ENCODE data around the gene CT83. TPM values are rescaled to one million over a fixed set of nuclear protein-coding genes. Genes with fewer than 3 reads are reported as not detected.

CT83 gene
- total RNA-seq, 1 experiment from 2014 or later = not detected

DNA sequence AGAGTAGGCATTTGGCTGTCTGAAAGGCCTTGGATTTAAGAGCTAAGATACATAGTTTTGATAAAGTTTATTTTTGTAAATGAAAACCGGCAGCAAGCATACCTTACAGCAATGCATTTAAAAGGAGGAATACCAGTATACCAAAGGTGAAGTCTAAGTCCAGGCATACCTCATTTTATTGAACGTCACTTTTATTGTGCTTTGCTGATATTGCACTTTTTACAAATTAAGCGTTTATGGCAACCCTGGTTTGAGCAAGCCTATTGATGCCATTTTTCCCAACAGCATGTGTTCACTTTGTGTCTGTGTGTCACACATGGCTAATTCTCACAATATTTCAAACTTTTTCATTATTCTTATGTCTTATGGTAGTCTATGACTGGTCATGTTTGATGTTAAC is 34.8 kb downstream of the CT83 start:
- Histone ChIP-seq H3K4me1 (ENCODE audit: control insufficient read depth, insufficient read depth, low read length) (no peaks in the 10 kb centered on the region), H3K4me3 (ENCODE audit: low read depth in 2 of 2, low read length in 2 of 2) (no peak overlapping the region), H3K27ac (ENCODE audit: low read length) (no peak overlapping the region), H3K9me3 (ENCODE audit: control insufficient read depth, insufficient read depth, low read depth, low read length) (no peaks in the 10 kb centered on the region), H3K27me3 (ENCODE audit: control insufficient read depth, insufficient read depth, low read length) (no peaks in the 10 kb centered on the region), H3K36me3 (ENCODE audit: control insufficient read depth, insufficient read depth, low read length) (no peaks in the 10 kb centered on the region)
- BruUV-seq (replicated peaks) = no TSS peak
- ChIA-PET CTCF (no interaction called here), POLR2A (no interaction called here)
- in situ Hi-C loops (cut with HindIII; ENCODE audit: low pct_unique_long_range_greater_than_20kb, low sequenced_read_pairs) = no loop called here
- TF ChIP-seq SIN3A (IDR thresholded peaks at IDR 0.05; ENCODE audit: borderline replicate concordance, insufficient read depth, low read depth, low read length) (no peak), TCF7L2 (IDR thresholded peaks at IDR 0.05; ENCODE audit: low read depth, low read length) (no peak), POLR2AphosphoS5 (IDR thresholded peaks at IDR 0.05; ENCODE audit: low read depth, low read length) (no peak)
- TF ChIP-seq, protein P1, sequence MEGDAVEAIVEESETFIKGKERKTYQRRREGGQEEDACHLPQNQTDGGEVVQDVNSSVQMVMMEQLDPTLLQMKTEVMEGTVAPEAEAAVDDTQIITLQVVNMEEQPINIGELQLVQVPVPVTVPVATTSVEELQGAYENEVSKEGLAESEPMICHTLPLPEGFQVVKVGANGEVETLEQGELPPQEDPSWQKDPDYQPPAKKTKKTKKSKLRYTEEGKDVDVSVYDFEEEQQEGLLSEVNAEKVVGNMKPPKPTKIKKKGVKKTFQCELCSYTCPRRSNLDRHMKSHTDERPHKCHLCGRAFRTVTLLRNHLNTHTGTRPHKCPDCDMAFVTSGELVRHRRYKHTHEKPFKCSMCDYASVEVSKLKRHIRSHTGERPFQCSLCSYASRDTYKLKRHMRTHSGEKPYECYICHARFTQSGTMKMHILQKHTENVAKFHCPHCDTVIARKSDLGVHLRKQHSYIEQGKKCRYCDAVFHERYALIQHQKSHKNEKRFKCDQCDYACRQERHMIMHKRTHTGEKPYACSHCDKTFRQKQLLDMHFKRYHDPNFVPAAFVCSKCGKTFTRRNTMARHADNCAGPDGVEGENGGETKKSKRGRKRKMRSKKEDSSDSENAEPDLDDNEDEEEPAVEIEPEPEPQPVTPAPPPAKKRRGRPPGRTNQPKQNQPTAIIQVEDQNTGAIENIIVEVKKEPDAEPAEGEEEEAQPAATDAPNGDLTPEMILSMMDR (IDR thresholded peaks at IDR 0.05) = no peak
- TF ChIP-seq, protein P2, sequence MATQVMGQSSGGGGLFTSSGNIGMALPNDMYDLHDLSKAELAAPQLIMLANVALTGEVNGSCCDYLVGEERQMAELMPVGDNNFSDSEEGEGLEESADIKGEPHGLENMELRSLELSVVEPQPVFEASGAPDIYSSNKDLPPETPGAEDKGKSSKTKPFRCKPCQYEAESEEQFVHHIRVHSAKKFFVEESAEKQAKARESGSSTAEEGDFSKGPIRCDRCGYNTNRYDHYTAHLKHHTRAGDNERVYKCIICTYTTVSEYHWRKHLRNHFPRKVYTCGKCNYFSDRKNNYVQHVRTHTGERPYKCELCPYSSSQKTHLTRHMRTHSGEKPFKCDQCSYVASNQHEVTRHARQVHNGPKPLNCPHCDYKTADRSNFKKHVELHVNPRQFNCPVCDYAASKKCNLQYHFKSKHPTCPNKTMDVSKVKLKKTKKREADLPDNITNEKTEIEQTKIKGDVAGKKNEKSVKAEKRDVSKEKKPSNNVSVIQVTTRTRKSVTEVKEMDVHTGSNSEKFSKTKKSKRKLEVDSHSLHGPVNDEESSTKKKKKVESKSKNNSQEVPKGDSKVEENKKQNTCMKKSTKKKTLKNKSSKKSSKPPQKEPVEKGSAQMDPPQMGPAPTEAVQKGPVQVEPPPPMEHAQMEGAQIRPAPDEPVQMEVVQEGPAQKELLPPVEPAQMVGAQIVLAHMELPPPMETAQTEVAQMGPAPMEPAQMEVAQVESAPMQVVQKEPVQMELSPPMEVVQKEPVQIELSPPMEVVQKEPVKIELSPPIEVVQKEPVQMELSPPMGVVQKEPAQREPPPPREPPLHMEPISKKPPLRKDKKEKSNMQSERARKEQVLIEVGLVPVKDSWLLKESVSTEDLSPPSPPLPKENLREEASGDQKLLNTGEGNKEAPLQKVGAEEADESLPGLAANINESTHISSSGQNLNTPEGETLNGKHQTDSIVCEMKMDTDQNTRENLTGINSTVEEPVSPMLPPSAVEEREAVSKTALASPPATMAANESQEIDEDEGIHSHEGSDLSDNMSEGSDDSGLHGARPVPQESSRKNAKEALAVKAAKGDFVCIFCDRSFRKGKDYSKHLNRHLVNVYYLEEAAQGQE (IDR thresholded peaks at IDR 0.05; ENCODE audit: insufficient read depth in 1 of 2, low read depth in 2 of 2, low read length in 1 of 2) = no peak
- ATAC-seq (no peak), DNase-seq (ENCODE audit: low read depth, low spot score) (no peak)
- intact Hi-C loops (cut with micrococcal nuclease; ENCODE audit: unreplicated experiment) = no loop called here

DNA sequence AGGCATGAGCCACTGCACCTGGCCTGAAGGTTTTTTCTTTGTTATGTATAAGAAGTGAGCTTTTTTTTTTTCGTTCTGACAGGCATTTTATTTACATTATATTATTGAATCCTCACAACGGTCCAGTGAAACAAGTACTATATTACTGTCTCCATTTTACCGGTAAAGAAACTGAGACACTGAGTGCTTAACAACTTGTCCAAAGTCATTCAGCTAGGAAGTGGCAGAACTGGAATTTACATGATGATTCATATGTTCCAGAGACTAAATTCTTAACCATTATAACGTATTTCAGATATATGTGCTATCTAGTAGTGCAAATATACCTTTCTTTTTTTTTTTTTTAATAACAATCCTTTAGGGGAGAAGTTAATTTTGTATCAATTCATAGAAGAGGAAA is 44.8 kb downstream of the CT83 start:
- ATAC-seq = no peak
- no peak for TF ChIP-seq TCF7L2 (IDR thresholded peaks at IDR 0.05; ENCODE audit: low read depth, low read length)
- TF ChIP-seq, protein P1 (IDR thresholded peaks at IDR 0.05) = no peak
- no peak for TF ChIP-seq POLR2AphosphoS5 (IDR thresholded peaks at IDR 0.05; ENCODE audit: low read depth, low read length)
- TF ChIP-seq, protein P2 (IDR thresholded peaks at IDR 0.05; ENCODE audit: insufficient read depth in 1 of 2, low read depth in 2 of 2, low read length in 1 of 2) = no peak
- TF ChIP-seq SIN3A (IDR thresholded peaks at IDR 0.05; ENCODE audit: borderline replicate concordance, insufficient read depth, low read depth, low read length) = no peak
- Histone ChIP-seq H3K27ac (ENCODE audit: low read length) (no peak overlapping the region), H3K36me3 (ENCODE audit: control insufficient read depth, insufficient read depth, low read length) (no peaks in the 10 kb centered on the region), H3K27me3 (ENCODE audit: control insufficient read depth, insufficient read depth, low read length) (no peaks in the 10 kb centered on the region), H3K4me3 (ENCODE audit: low read depth in 2 of 2, low read length in 2 of 2) (no peak overlapping the region), H3K4me1 (ENCODE audit: control insufficient read depth, insufficient read depth, low read length) (no peaks in the 10 kb centered on the region), H3K9me3 (ENCODE audit: control insufficient read depth, insufficient read depth, low read depth, low read length) (no peaks in the 10 kb centered on the region)
- BruUV-seq (replicated peaks) = no TSS peak
- intact Hi-C loops (cut with micrococcal nuclease; ENCODE audit: unreplicated experiment) = no loop called here
- ChIA-PET CTCF (no interaction called here), POLR2A (no interaction called here)
- no peak for DNase-seq (ENCODE audit: low read depth, low spot score)
- in situ Hi-C loops (cut with HindIII; ENCODE audit: low pct_unique_long_range_greater_than_20kb, low sequenced_read_pairs) = no loop called here
